Femur (tissue), 1 donor: ENCODE data around the gene ZNF557.

Experiments
- DNase-seq: peaks from one replicate; pipeline ENCODE4 v3.0.0-alpha.2; 2017

Gene ZNF557

GRCh38 chr19:7076151-7076550 lies 6.6 kb downstream of the ZNF557 start:
- no peak for DNase-seq

- no peak for DNase-seq
Observed at GRCh38 chr19:7078008-7078407, 8.5 kb downstream of the ZNF557 start.

- DNase-seq: no peak
Observed at GRCh38 chr19:7083076-7083956, 13.8 kb downstream of the ZNF557 start.

GRCh38 chr19:7088999-7089398 lies 19.5 kb downstream of the ZNF557 start:
- no peak for DNase-seq

GRCh38 chr19:7098096-7098495 lies 28.6 kb downstream of the ZNF557 start:
- no peak for DNase-seq

- DNase-seq: peak; percentile 97
Observed at GRCh38 chr19:7098701-7099596, 29.4 kb downstream of the ZNF557 start.

- DNase-seq: no peak
Observed at GRCh38 chr19:7099597-7099921, 30.1 kb downstream of the ZNF557 start.

- DNase-seq: no peak
Observed at GRCh38 chr19:7101498-7102253, 32.2 kb downstream of the ZNF557 start.

GRCh38 chr19:7104747-7105447 lies 35.4 kb downstream of the ZNF557 start:
- no peak for DNase-seq

GRCh38 chr19:7106711-7107657 lies 37.5 kb downstream of the ZNF557 start:
- no peak for DNase-seq

GRCh38 chr19:7109678-7110289 lies 40.3 kb downstream of the ZNF557 start:
- DNase-seq: no peak

GRCh38 chr19:7112675-7113074 lies 43.2 kb downstream of the ZNF557 start:
- DNase-seq: no peak

GRCh38 chr19:7113233-7113632 lies 43.7 kb downstream of the ZNF557 start:
- no peak for DNase-seq

- no peak for DNase-seq
Observed at GRCh38 chr19:7115721-7116120, 46.2 kb downstream of the ZNF557 start.

GRCh38 chr19:7117248-7117647 lies 47.7 kb downstream of the ZNF557 start:
- DNase-seq: no peak

GRCh38 chr19:7119582-7119981 lies 50.1 kb downstream of the ZNF557 start:
- no peak for DNase-seq

GRCh38 chr19:7120499-7120898 lies 51.0 kb downstream of the ZNF557 start:
- DNase-seq: no peak

- DNase-seq: no peak
Observed at GRCh38 chr19:7122701-7123100, 53.2 kb downstream of the ZNF557 start.

GRCh38 chr19:7124782-7125181 lies 55.3 kb downstream of the ZNF557 start:
- no peak for DNase-seq

- DNase-seq: no peak
Observed at GRCh38 chr19:7125221-7125620, 55.7 kb downstream of the ZNF557 start.

- no peak for DNase-seq
Observed at GRCh38 chr19:7126132-7126531, 56.6 kb downstream of the ZNF557 start.
